GM18517 (cell line): ENCODE results near the gene KDM4B.

Experiments used
- ATAC-seq: cut with Tn5 transposase; IDR thresholded peaks from one replicate; pipeline ENCODE4 v1.9.1; 2021; ENCODE audit warnings: mild to moderate bottlenecking, moderate library complexity; ENCODE audit not compliant: unreplicated experiment

Gene KDM4B

DNA sequence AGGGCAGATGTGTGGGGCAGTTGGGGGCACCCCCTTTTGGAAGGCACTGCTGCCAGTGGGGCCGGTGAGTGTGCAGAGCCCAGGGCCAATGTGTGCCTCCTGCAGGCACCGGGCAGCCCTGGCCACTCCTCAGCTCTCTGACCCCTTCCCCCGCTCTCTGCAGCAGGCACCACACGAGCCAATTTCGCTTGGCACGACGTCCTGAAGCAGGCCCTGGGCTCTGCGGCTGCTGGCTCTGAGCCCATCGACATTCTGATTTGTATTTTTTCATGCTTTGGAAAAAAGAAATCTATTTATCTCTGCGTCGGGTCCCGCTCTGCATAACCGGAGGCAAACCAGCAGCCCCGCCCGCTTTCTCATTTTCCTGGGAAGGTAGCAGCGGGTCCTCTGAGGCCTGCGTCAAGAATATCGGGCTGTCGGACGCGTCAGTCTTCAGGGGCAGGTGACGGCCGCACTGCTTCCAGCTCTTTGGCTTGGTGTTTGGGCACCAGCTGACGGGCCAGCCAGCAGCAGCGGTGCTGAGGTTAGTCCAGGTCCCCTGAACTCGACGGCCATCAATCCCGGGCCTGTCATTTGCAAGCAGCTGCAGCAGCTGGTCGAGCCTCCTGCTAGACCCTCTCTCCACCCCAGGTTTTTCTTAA is 134.3 kb downstream of the KDM4B start:
- no peak for ATAC-seq

DNA sequence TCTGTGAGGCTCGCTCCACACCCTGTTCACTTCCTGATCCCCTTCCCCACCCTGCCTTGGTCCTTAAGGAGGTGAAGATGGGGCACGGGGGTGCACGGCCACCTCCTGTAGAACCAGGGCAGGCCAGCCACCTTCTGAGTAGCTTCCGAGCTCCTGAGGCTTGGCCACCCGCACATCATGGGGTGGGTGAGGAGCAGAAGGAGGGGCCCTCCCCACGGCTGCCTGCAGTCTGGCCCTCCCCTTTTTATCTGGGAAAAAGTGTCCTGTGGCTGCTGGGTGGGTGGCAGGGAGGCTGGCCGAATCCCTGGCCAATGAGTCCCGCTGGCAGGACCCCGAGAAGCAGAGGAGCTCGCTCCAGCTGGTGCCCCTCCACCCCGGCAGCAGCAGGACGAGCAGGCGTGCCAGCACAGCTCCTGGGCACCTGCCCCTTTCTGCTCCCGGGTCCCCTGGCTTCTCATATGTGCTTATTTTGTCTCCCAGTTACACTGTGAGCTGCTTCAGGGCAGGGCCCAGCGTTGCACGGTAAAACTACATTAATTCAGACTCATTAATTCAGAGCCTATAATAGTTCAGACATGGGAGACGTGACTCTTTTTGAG is 135.0 kb downstream of the KDM4B start:
- no peak for ATAC-seq

DNA sequence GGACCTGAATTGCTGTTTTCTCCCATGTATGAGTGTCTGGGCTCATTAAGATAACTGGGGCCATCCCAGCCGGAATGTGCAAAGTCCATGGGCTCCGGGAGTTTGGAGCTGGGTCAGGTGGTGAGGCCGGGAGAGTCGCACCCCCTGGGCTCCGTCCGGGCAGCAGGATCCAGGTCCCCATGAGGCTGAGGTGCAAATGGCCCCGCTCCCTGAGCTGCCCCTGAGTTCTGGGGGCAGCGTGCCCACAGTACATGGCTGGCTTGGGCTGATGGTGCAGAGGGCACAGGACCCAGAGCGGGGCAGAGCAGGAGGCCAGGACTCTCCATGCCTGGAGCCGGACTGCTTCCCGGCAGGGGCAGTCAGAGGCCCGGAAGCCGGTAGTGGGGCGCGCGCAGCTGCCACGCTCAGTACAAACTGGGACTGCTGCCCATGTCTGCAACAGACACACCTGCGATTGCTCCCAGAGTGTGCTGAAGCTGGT is 136.0 kb downstream of the KDM4B start:
- ATAC-seq, result no peak

DNA sequence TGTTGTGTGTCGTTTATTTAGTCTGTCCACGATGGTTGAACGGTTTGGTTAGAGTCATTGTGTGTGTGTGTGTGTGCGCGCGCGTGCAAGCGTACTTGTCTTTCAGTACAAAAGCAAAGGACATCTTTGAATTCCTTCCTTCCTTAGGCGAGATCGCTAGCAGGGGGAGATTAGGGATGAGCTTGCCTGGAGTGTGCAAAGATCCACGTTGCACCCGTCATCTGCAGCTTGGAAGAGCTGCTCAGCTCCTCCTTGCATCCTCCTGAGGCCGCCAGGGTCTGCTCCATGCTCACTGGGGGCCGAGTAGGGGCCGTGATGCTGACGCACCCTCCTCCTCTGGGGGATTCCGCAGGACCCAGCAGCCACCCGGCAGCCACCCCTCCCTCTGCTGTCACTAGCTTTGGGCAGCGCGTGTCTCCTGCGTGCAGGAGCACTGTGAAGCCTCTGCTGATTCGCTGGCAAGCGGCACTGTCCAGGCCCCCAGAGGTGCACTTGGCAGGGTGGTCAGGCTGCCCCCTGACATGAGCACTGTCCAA is 137.3 kb downstream of the KDM4B start:
- ATAC-seq, result no peak

DNA sequence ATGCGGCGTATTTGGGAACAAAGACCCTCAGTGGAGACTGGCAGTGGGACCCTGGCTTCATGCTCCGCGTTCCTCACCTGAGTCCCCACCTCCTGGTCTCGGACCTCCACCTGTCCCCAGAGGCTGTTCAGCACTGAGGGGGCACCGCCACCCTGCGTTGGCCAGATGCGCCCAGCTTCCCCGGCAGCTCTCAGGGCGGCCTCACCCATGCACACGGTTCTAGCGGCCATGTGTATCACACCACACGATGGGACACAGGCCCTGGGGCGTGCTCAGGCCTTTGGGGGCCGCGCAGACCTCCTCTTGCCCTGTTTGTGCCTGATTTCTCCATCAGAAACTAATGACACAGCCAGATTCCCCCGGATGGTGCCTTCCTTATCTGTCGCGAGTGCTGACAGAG is 138.1 kb downstream of the KDM4B start:
- no peak for ATAC-seq

DNA sequence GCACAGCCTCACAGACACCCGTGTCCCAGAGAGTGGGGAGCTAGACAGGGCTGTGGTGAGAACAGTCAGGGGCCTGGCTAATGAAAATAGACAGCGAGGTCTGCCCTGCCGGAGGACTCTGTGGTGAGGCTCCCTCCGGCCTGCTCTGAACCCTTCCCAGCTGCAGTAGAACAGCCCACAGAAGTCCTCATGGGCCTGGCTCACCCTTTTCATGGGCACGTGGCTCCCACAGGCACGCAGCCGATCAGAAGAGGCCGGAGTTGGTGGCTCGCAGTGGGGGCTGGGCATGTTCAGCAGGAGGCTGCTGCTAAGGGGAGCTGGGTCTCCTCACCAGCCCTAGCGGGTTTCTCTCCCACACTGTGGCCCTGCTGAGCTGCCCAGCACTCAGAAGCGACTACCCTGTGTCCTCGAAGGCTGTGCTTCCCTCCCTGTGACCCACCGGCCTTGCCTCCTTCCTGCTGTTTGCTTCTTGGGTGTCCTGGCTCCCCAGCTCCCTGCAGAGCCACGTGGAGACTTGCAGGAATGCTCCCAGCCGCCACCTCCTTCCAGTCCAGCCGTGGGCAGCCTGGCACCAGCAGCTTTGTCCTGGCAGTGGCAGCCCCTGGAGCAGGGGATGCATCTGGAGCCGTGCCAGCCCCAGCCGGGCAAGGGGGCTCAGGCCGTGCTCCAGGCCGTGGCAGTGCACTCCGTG is 138.7 kb downstream of the KDM4B start:
- no peak for ATAC-seq

DNA sequence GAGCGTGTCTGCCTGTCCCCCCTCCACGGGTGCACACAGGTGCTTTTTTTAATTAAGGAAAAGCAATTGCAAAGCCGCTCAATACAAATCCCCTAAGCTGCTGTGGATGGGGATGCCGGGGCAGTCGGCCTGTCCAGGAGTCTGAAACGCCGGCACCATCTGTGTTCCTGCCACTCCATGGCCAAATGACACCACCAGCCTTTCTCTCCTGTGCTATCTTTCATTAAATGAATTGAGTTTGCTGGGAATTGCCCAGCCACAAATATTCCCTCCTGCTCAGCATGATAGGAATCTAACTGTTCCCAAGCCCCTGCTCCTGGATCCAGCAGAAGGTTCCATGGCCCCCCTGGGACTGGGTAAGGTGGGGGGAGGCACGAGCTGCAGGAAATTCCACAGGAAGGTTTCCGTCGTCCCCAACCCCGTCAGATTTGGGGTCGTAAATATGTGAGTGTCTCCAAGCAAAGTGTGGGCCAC is 139.2 kb downstream of the KDM4B start:
- no peak for ATAC-seq

DNA sequence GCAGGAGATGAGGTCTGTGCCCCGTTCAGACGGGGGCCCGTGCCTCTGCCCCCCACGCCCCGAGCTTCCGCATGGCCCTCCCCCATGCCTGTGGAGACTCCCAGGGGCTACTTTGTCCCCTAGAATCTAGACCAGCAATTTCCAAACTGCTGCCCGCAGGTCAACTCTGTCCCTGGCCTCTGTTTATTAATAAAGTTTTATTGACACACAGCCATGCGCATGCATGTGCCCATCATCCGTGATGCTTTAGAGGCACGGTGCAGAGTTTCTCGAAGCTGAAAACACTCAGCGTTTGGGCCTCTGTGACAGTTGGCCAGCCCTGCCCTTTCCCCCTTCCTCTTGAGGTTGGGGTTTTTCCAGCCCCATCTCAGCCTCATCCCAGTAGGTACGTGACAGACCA is 140.0 kb downstream of the KDM4B start:
- ATAC-seq, result no peak

DNA sequence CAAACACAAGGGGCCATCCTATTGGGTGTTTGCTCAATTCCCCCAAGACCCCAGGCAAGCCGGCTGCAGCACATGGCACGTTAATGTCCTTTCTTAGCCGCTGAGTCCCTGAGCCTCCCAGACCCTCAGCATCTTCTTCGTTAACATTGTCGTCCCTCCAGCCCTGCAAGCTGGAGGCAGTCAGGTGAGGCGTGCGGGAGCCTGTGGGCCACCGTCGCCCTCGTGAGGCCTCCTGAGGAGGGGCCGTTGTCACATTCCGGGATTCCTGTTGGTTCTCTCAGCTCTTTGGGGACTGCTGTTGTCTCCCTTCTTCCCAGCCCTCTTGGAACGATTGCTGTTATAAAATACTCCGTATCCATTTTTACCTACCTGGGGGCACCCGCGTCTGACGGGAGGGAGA is 140.6 kb downstream of the KDM4B start:
- ATAC-seq, result no peak

DNA sequence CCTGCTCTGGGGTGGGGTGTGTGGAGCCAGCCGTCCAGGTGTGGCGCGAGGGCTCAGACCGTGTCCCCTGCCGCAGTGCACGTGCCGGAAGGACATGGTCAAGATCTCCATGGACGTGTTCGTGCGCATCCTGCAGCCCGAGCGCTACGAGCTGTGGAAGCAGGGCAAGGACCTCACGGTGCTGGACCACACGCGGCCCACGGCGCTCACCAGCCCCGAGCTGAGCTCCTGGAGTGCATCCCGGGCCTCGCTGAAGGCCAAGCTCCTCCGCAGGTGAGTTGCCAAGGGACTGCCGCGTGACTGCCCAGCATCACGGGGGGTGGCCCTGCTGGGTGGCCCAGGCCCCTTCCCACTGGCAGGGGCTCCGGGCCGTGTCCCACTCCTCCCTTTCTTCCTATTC is 141.6 kb downstream of the KDM4B start:
- ATAC-seq, result no peak

DNA sequence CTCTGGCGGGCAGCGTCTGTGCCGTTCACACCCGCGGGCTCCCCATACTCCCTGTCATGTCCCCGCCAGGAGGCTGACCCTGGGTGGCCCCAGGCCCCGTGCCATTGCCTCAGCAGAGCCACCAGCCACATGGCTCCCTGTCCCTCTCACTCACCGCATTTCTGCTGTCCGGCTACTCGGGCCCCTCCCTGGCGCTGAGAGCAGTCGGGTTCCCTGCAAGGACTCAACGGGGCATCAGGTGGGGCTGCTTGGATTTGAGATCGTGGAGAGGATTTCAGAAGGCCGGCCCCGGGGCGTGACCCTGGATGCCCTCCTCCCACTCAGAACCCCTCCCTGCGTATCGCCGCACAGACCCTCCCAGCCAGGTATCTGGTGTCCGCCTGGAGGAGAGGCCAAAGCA is 142.1 kb downstream of the KDM4B start:
- ATAC-seq, result no peak

DNA sequence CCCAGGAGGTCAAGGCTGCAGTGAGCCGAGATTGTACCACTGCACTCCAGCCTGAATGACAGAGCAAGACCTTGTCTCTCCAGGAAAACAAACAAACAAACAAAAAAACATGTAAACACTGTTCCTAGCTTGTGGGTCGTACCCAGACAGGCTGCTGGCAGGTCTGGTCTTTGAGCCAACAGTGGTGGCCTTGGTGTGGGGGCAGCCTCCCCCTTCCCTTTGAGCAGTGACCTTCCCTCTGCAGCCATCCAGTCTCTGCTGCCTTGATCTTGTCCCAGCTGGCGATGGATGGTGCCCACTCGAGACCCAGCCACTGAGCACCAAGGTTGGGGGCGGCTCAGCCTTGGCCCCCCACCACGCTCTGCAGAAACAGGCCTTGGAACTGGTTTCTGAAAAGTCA is 143.3 kb downstream of the KDM4B start:
- no peak for ATAC-seq

DNA sequence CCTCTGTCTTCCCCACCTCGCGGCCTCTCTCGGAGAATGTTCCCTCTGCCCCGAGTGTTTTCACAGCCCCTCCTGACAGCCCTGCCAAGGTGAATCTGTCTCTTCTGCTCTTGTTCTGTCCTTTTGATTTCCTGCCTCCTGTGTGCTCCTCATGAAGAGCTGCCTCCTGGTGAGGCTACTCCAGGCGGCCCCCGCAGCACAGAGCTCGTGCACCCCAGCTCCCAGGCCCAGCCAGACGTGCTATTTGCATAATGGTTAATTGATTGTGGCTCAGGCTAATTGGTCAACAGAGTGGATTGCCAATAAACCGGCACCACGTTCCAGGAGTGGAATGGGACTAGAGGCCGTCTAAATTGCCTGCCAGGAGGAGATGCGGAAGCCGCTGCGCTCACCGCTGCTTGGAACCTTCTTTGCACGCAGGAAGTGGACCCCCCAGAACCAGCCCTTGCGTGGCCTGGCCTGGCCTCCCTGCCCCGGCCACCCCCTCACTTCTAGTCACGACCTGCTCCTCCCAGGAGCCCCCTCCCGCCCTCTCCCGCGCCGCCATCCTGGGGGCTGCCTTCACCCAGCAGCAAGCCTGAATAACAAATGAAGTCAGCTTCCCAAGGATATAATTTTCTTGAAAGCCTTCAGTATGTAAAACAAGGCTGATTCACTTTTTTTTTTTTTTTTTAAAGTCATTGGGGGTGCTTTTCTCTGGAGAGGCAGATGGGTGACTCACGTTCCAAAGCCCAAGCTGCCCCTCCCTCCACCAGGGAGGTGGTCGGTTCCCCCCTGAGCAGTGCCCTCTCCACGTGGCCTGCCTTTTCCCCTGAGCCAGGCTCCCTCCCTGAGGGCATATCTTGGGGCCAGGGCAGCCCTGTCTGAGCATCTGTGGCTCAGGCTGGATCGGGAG is 144.0 kb downstream of the KDM4B start:
- no peak for ATAC-seq

DNA sequence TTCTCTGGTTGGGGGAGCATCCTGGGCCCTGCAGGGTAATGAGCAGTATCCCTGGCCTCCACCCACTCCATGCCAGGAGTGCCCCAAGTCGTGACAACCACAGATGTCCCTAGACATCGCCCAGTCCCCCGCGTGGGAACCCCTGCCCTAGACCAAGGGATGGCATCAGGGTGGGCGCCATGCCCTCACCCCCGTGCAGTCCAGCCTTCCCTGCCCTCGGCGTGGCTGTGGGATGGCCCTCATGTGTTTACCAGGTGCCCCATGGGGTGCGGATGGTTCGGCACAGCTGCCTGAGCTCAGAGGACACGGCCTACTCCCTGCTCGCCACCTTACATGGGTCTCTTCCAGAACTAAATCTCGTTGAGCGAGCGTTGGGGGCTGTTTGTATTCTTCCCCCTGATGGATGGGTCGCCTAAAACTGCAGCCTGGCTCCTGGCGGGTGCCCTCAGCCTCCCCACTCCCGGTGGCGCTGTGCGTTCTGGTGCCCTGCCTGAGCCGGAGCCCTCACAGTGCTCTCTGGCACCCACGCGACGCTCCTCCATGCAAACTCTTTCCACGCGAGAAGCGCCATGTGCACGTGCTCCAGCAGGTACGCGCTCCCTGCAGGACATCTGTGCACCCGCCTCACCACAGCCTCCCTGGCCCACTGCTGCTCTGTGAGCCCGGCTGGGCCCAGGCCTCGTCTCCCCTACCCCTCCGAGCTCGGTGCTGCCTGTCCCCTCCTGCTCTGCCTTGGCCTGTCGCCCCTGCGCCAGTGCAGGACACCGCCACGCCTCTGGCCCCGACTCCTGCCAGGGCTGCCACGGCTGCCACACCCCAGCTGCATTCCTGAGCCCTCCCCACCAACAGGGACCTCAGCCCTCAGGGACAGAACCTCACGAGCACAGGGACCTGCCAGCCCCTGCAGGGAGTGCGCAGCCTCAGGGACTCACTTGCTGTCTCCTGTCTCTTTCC is 145.0 kb downstream of the KDM4B start:
- ATAC-seq, result no peak

DNA sequence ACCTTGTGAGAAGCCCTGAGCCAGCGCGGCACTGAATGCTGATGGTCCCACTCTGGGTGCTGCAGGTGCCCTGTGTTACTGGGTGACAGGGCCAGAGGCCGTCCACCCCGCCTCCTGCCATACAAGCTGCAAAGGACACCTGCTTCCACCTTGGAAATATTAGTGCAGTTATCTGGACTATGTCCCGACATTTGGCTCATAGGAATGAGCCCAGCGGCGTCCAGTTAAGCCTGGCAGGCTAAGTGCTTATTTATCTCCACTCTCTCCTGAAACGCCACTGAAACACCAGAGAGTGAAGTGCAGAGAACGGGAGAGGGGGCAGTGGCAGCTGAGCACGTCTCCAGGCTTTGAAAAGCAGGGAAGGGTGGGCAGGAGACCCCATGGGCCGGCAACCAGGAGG is 145.8 kb downstream of the KDM4B start:
- no peak for ATAC-seq

DNA sequence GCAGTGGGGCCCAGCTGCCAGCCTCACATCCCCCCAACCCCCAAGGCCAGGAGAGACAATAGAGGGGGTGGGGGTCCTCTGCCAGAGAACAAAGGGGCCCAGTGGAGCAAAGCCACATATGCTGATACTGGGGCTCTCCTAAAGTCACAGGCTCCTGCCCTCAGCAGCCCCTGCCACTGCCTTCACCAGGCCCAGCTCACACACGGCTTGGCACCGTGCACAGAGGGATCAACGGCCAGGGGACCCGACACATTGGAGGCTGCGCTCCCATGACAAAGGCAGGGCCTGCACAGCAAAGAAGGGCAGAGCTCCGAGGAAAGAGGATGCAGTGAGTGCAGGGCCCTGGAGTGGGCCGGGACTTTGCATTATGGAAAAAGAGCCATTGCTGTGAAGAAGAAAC is 146.4 kb downstream of the KDM4B start:
- ATAC-seq, result no peak

DNA sequence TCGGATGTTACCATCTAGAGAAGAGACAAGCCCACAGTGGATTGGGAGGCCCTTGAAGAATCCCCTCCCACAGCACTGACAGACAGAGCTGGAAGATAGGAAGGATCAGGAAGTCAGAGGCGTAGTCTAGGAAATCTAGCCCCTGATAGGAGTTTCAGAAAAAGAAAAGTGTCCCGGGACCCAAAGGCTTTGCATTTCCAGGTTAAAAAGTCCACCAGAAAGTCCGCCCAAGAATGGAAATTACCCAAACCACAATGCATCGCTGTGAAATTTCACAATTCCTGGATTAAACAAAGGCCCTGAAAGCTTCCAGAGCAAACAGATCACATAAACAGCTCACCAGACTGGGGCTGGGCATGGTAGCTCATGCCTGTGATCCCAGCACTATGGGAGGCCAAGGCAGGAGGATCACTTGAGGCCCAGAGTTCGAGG is 146.9 kb downstream of the KDM4B start:
- ATAC-seq, result no peak

DNA sequence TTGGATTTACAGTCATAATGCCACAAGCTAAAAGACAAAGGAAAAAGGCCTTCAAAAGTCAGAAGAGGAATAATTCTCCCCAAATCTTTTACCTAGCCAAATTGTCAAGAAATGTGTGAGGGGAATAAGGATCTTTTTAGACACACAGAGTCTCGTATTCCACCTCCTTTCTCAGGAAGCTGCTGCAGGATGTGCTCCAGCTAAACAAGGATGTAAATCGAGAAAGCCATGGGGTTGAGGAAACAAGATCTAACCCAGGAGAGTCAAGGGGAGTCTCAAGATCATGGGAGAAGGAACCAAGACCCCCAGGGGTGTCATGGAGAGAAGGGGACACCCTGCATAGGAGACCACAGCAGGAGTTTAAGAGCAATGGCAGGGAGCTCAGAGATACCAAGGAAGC is 147.4 kb downstream of the KDM4B start:
- no peak for ATAC-seq

DNA sequence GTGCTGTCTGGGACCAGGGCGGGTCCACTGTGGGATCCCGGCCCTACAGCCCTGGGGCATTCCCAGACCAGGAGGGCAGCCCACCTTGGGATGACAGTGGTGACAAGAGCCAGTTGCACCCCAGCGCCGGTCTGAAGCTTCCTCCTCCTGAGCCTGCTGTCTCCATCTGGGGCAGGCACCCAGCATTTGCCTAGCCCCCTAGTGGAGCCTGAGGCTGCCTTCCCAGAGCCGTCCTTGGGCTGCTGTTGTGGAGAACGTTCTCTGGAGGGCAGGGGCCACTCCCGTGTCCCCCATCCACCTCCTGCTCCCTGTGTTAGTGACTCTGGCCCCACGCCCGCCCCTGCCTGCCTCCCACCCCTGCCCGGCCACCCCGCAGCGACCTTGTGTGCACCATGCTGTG is 148.5 kb downstream of the KDM4B start:
- no peak for ATAC-seq

DNA sequence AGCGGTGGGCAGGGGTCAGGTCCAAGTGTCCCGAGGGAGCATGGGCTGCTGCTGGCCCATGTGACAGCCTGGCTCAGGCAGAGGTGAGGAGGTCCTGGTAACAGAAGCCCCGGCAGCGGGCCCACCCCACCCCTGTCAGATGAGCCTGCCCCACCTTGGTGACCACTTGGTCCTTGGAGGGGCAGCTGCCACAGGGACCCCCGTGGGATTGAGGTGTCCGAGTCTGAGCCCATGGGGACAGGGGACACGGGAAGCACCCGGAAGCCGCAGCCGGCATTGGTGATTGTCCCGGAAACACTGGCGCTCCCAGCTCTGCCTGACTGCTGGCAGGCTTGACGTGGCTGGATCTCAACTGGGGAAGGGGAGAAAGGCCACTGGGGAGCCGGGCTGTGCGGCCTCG is 149.1 kb downstream of the KDM4B start:
- no peak for ATAC-seq
